Measurements from ENCODE around the gene LRP1-AS.

The LRP1-AS gene

GRCh38 chr12:57169969-57170368 lies 22.6 kb upstream of the LRP1-AS start:
- WGBS, result 94% methylated on average over 7 of the region's 7 CpGs
- H3K27ac ChIP-seq (ENCODE audit: low read depth, low read length), result no peak overlapping the region
- no peak overlapping the region for H3K4me3 ChIP-seq (ENCODE audit: low read length)
- H3K9me3 ChIP-seq (ENCODE audit: insufficient read depth, low read depth, low read length), result no peaks in the 10 kb centered on the region
- H3K36me3 ChIP-seq (ENCODE audit: insufficient read depth, low read length), result peaks cover 89% of the 10 kb centered on the region
- H3K27me3 ChIP-seq (ENCODE audit: insufficient read depth, low read length), result no peaks in the 10 kb centered on the region
- H3K9ac ChIP-seq (ENCODE audit: low read depth, low read length), result no peak overlapping the region
- H3K4me1 ChIP-seq (ENCODE audit: insufficient read depth, low read length), result no peaks in the 10 kb centered on the region

- WGBS, result 94% methylated on average over 23 of the region's 23 CpGs
- H3K27me3 ChIP-seq (ENCODE audit: insufficient read depth, low read length), result no peaks in the 10 kb centered on the region
- no peak overlapping the region for H3K4me3 ChIP-seq (ENCODE audit: low read length)
- H3K4me1 ChIP-seq (ENCODE audit: insufficient read depth, low read length), result no peaks in the 10 kb centered on the region
- H3K36me3 ChIP-seq (ENCODE audit: insufficient read depth, low read length), result peaks cover 90% of the 10 kb centered on the region
- H3K27ac ChIP-seq (ENCODE audit: low read depth, low read length), result no peak overlapping the region
- H3K9ac ChIP-seq (ENCODE audit: low read depth, low read length), result no peak overlapping the region
- H3K9me3 ChIP-seq (ENCODE audit: insufficient read depth, low read depth, low read length), result no peaks in the 10 kb centered on the region
These were observed 21.8 kb upstream of the LRP1-AS start for GRCh38 chr12:57169046-57169795.

DNA sequence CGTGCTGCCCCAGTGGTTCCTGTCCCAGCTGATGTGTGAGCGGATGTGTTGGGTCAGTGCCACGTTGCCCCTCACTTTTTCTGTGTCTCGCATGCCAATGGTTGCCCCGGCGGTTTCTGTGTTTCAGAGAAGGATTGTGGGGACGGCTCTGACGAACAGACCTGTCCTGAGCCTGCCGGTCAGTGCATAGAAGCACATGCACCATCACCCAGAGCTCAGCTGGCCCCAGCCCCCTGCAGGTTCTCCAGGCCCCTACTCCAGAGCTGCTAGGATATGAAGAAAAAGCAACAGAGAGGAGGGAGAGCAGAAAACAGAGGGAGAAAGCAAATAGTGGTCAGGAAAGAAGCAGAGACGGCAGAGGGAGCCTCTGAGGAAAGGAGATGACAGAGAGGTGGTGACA lies 20.6 kb upstream of the LRP1-AS start:
- WGBS, result 95% methylated on average over 10 of the region's 10 CpGs
- H3K4me1 ChIP-seq (ENCODE audit: insufficient read depth, low read length), result no peaks in the 10 kb centered on the region
- no peak overlapping the region for H3K27ac ChIP-seq (ENCODE audit: low read depth, low read length)
- H3K27me3 ChIP-seq (ENCODE audit: insufficient read depth, low read length), result no peaks in the 10 kb centered on the region
- peaks cover 89% of the 10 kb centered on the region for H3K36me3 ChIP-seq (ENCODE audit: insufficient read depth, low read length)
- no peak overlapping the region for H3K4me3 ChIP-seq (ENCODE audit: low read length)
- H3K9me3 ChIP-seq (ENCODE audit: insufficient read depth, low read depth, low read length), result no peaks in the 10 kb centered on the region
- H3K9ac ChIP-seq (ENCODE audit: low read depth, low read length), result no peak overlapping the region

DNA sequence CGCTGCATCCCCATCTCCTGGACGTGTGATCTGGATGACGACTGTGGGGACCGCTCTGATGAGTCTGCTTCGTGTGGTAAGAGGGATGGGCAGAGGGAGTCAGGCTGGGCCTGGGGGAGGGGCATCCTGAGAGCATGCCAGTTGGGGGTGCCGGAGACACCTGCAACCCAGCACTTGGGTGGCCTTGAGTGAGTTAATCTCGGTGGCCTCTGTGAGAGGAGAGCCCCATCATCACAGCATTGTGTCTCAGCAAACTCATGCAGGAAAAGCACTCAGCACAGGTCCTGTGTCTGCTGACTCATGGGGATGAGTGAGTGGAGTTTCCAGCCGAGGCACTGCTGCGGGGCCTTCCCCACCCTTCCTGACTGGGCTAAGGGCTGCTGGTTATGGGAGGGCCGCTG lies 19.6 kb upstream of the LRP1-AS start:
- no peak overlapping the region for H3K9ac ChIP-seq (ENCODE audit: low read depth, low read length)
- 91% methylated on average over 10 of the region's 10 CpGs for WGBS
- H3K4me3 ChIP-seq (ENCODE audit: low read length), result no peak overlapping the region
- no peak overlapping the region for H3K27ac ChIP-seq (ENCODE audit: low read depth, low read length)
- H3K36me3 ChIP-seq (ENCODE audit: insufficient read depth, low read length), result peaks cover 93% of the 10 kb centered on the region
- no peaks in the 10 kb centered on the region for H3K4me1 ChIP-seq (ENCODE audit: insufficient read depth, low read length)
- no peaks in the 10 kb centered on the region for H3K9me3 ChIP-seq (ENCODE audit: insufficient read depth, low read depth, low read length)
- H3K27me3 ChIP-seq (ENCODE audit: insufficient read depth, low read length), result no peaks in the 10 kb centered on the region

GRCh38 chr12:57165741-57166140 lies 18.3 kb upstream of the LRP1-AS start:
- 95% methylated on average over 19 of the region's 19 CpGs for WGBS
- Histone ChIP-seq H3K27ac (ENCODE audit: low read depth, low read length) (no peak overlapping the region), H3K27me3 (ENCODE audit: insufficient read depth, low read length) (no peaks in the 10 kb centered on the region), H3K9me3 (ENCODE audit: insufficient read depth, low read depth, low read length) (no peaks in the 10 kb centered on the region), H3K9ac (ENCODE audit: low read depth, low read length) (no peak overlapping the region), H3K4me3 (ENCODE audit: low read length) (no peak overlapping the region), H3K36me3 (ENCODE audit: insufficient read depth, low read length) (peaks cover 99% of the 10 kb centered on the region), H3K4me1 (ENCODE audit: insufficient read depth, low read length) (no peaks in the 10 kb centered on the region)

GRCh38 chr12:57164966-57165625 lies 17.7 kb upstream of the LRP1-AS start:
- WGBS, result 91% methylated on average over 13 of the region's 13 CpGs
- Histone ChIP-seq H3K9ac (ENCODE audit: low read depth, low read length) (no peak overlapping the region), H3K27me3 (ENCODE audit: insufficient read depth, low read length) (no peaks in the 10 kb centered on the region), H3K27ac (ENCODE audit: low read depth, low read length) (no peak overlapping the region), H3K4me1 (ENCODE audit: insufficient read depth, low read length) (no peaks in the 10 kb centered on the region), H3K9me3 (ENCODE audit: insufficient read depth, low read depth, low read length) (no peaks in the 10 kb centered on the region), H3K4me3 (ENCODE audit: low read length) (no peak overlapping the region), H3K36me3 (ENCODE audit: insufficient read depth, low read length) (peaks cover 99% of the 10 kb centered on the region)

GRCh38 chr12:57164454-57164853 lies 17.0 kb upstream of the LRP1-AS start:
- Histone ChIP-seq H3K9me3 (ENCODE audit: insufficient read depth, low read depth, low read length) (no peaks in the 10 kb centered on the region), H3K36me3 (ENCODE audit: insufficient read depth, low read length) (peaks cover 99% of the 10 kb centered on the region), H3K4me3 (ENCODE audit: low read length) (no peak overlapping the region), H3K27ac (ENCODE audit: low read depth, low read length) (no peak overlapping the region), H3K9ac (ENCODE audit: low read depth, low read length) (no peak overlapping the region), H3K4me1 (ENCODE audit: insufficient read depth, low read length) (no peaks in the 10 kb centered on the region), H3K27me3 (ENCODE audit: insufficient read depth, low read length) (no peaks in the 10 kb centered on the region)
- WGBS, result 97% methylated on average over 2 of the region's 3 CpGs

DNA sequence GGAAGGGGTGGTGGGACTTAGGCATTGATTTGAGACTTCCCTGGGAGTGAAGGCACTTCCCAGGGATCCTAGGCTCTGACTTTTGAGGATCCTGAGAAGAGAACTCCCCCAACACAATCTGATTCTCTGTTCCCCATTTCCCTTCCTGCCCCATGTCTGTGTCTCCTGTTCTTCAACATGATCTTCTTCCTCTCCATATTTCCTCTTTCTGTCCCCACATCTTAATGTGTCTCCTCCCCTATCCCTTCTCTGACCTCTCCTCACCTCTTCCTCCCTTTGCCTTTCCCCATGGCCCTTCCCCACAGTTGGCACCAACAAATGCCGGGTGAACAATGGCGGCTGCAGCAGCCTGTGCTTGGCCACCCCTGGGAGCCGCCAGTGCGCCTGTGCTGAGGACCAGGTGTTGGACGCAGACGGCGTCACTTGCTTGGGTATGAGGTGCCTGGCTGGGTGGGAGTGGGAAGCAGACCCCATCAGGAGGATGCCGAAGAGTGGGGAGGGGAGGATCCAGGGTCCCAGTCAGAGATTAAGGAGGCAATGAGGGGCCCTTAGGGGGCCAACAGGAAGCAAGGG lies 15.2 kb upstream of the LRP1-AS start:
- no peak overlapping the region for H3K9ac ChIP-seq (ENCODE audit: low read depth, low read length)

GRCh38 chr12:57161491-57161890 lies 14.1 kb upstream of the LRP1-AS start:
- H3K4me3 ChIP-seq (ENCODE audit: low read length), result no peak overlapping the region

More for the DNA sequence above, 15.2 kb upstream of the LRP1-AS start:
- no peak overlapping the region for H3K4me3 ChIP-seq (ENCODE audit: low read length)
- no peaks in the 10 kb centered on the region for H3K4me1 ChIP-seq (ENCODE audit: insufficient read depth, low read length)
- WGBS, result 95% methylated on average over 8 of the region's 8 CpGs
- H3K36me3 ChIP-seq (ENCODE audit: insufficient read depth, low read length), result peaks cover 99% of the 10 kb centered on the region
- H3K27me3 ChIP-seq (ENCODE audit: insufficient read depth, low read length), result no peaks in the 10 kb centered on the region
- H3K27ac ChIP-seq (ENCODE audit: low read depth, low read length), result no peak overlapping the region
- H3K9me3 ChIP-seq (ENCODE audit: insufficient read depth, low read depth, low read length), result no peaks in the 10 kb centered on the region

DNA sequence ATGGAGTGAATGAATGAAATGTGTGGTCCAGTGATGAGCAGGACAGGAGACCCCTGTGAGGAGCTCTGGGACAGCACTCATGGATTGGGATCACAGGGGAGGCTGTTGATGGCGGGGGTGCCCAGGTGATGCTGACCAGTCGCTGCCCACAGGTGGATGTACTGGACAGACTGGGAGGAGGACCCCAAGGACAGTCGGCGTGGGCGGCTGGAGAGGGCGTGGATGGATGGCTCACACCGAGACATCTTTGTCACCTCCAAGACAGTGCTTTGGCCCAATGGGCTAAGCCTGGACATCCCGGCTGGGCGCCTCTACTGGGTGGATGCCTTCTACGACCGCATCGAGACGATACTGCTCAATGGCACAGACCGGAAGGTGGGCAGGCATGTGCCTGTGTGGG lies 13.3 kb upstream of the LRP1-AS start:
- H3K4me3 ChIP-seq (ENCODE audit: low read length), result no peak overlapping the region
- no peaks in the 10 kb centered on the region for H3K4me1 ChIP-seq (ENCODE audit: insufficient read depth, low read length)
- H3K27me3 ChIP-seq (ENCODE audit: insufficient read depth, low read length), result no peaks in the 10 kb centered on the region
- H3K27ac ChIP-seq (ENCODE audit: low read depth, low read length), result no peak overlapping the region
- no peak overlapping the region for H3K9ac ChIP-seq (ENCODE audit: low read depth, low read length)
- no peaks in the 10 kb centered on the region for H3K9me3 ChIP-seq (ENCODE audit: insufficient read depth, low read depth, low read length)
- 97% methylated on average over 14 of the region's 14 CpGs for WGBS
- peaks cover 99% of the 10 kb centered on the region for H3K36me3 ChIP-seq (ENCODE audit: insufficient read depth, low read length)

More at GRCh38 chr12:57161491-57161890, 14.1 kb upstream of the LRP1-AS start:
- Histone ChIP-seq H3K36me3 (ENCODE audit: insufficient read depth, low read length) (peaks cover 99% of the 10 kb centered on the region), H3K9ac (ENCODE audit: low read depth, low read length) (no peak overlapping the region), H3K9me3 (ENCODE audit: insufficient read depth, low read depth, low read length) (no peaks in the 10 kb centered on the region), H3K27me3 (ENCODE audit: insufficient read depth, low read length) (no peaks in the 10 kb centered on the region), H3K4me1 (ENCODE audit: insufficient read depth, low read length) (no peaks in the 10 kb centered on the region), H3K27ac (ENCODE audit: low read depth, low read length) (no peak overlapping the region)
- 97% methylated on average over 7 of the region's 7 CpGs for WGBS

DNA sequence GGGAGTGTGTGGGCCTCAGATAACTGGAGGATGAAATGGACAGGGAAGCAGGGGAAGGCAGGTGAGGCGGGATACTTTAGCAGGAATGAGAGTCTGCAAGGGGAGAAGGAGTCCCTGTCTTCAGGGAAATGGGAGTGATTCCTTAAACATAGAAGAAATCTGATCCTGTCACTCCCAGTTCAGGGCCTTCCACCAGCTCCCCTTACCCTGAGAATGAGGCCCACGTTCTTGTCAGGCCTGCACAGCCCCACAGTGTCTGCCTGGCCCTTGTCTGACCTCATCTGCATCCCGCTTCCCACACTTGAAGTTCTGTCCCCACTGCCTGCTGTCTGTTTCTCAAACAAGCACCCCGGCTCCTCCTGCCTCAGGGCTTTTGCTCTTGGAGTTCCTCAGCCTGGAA lies 12.6 kb upstream of the LRP1-AS start:
- no peak overlapping the region for H3K27ac ChIP-seq (ENCODE audit: low read depth, low read length)
- H3K27me3 ChIP-seq (ENCODE audit: insufficient read depth, low read length), result no peaks in the 10 kb centered on the region
- H3K36me3 ChIP-seq (ENCODE audit: insufficient read depth, low read length), result peaks cover 99% of the 10 kb centered on the region
- no peaks in the 10 kb centered on the region for H3K9me3 ChIP-seq (ENCODE audit: insufficient read depth, low read depth, low read length)
- no peak overlapping the region for H3K9ac ChIP-seq (ENCODE audit: low read depth, low read length)
- 90% methylated on average over 4 of the region's 4 CpGs for WGBS
- no peaks in the 10 kb centered on the region for H3K4me1 ChIP-seq (ENCODE audit: insufficient read depth, low read length)
- H3K4me3 ChIP-seq (ENCODE audit: low read length), result no peak overlapping the region
